GM12891 (cell line): ENCODE results near the gene SPTBN1.

Source experiments
- POLR2A ChIP-seq: IDR thresholded peaks from 2 replicates; pipeline ENCODE4 v1.6.1; 2011; ENCODE audit warnings: low read depth, low read length, control low read depth
- POLR2AphosphoS5 ChIP-seq: IDR thresholded peaks from 2 replicates; pipeline ENCODE4 v1.6.1; 2011; ENCODE audit warnings: low read depth, low read length, control low read depth
- SPI1 ChIP-seq: IDR thresholded peaks from 2 replicates; pipeline ENCODE4 v1.6.1; 2011; ENCODE audit warnings: low read depth, low read length, control low read depth

GRCh38 chr2:54685263-54685775, 229.2 kb downstream of the SPTBN1 start:
- no peak for TF ChIP-seq SPI1
- no peak for TF ChIP-seq POLR2A
- TF ChIP-seq POLR2AphosphoS5 = no peak
